ENCODE results near the gene COL4A1.

GRCh38 chr13:110240943-110241342 is 66.0 kb downstream of the COL4A1 start:
- no peak for TF ChIP-seq ARNT (IDR thresholded peaks at IDR 0.05)
- TF ChIP-seq ZNF384 (IDR thresholded peaks at IDR 0.05) = no peak
- no peak for TF ChIP-seq ELF4 (IDR thresholded peaks at IDR 0.05)
- no peak for TF ChIP-seq SP1 (IDR thresholded peaks at IDR 0.05)
- TF ChIP-seq FOXA1 (IDR thresholded peaks at IDR 0.05) = no peak
- TF ChIP-seq CTBP1 (IDR thresholded peaks at IDR 0.05; ENCODE audit: borderline replicate concordance) = no peak
- TF ChIP-seq NFRKB (IDR thresholded peaks at IDR 0.05) = no peak
- TF ChIP-seq BHLHE40 (IDR thresholded peaks at IDR 0.05; ENCODE audit: borderline replicate concordance) = no peak
- TF ChIP-seq, protein P1, sequence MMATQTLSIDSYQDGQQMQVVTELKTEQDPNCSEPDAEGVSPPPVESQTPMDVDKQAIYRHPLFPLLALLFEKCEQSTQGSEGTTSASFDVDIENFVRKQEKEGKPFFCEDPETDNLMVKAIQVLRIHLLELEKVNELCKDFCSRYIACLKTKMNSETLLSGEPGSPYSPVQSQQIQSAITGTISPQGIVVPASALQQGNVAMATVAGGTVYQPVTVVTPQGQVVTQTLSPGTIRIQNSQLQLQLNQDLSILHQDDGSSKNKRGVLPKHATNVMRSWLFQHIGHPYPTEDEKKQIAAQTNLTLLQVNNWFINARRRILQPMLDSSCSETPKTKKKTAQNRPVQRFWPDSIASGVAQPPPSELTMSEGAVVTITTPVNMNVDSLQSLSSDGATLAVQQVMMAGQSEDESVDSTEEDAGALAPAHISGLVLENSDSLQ (IDR thresholded peaks at IDR 0.05) = no peak
- no peak for TF ChIP-seq SUZ12 (IDR thresholded peaks at IDR 0.05)

Measured in HEK293T (cell line).